Fibroblast of the aortic adventitia (primary cell): ENCODE results near the gene CCDC3. TPM values are rescaled to one million over a fixed set of nuclear protein-coding genes. Genes with fewer than 3 reads are reported as not detected.

Experiments used
- DNase-seq: peaks from one replicate; pipeline ENCODE4 v3.0.0-alpha.2; 2010; ENCODE audit warnings: low read depth
- H3K4me3 ChIP-seq: 2 replicates; pipeline ENCODE4 v1.5.1; 2011; ENCODE audit warnings: low read depth, mild to moderate bottlenecking, control low read depth, low read length, moderate library complexity
- CTCF ChIP-seq: IDR thresholded peaks from 2 replicates; pipeline ENCODE4 v1.5.1; 2011; ENCODE audit warnings: mild to moderate bottlenecking, low read length, control low read depth, inconsistent platforms; ENCODE audit not compliant: insufficient read depth
- total RNA-seq: library from RNA; depleted of rRNA; stranded (reverse); fragments of >200 nt; gene quantifications from 2 replicates; pipeline ENCODE4 v1.2.3, GENCODE V29; 2012; ENCODE audit warnings: low replicate concordance

CCDC3 gene
- total RNA-seq, 1 donor, result 3.9 TPM

GRCh38 chr10:12921163-12921562, 80.3 kb downstream of the CCDC3 start:
- no peak for TF ChIP-seq CTCF
- no peak overlapping the region for H3K4me3 ChIP-seq
- no peak for DNase-seq

- no peak for TF ChIP-seq CTCF
- DNase-seq, result no peak
Measured at GRCh38 chr10:12919574-12919973, 81.9 kb downstream of the CCDC3 start.

GRCh38 chr10:12916587-12916986, 84.9 kb downstream of the CCDC3 start:
- no peak for TF ChIP-seq CTCF
- no peak overlapping the region for H3K4me3 ChIP-seq
- no peak for DNase-seq

More at GRCh38 chr10:12919574-12919973, 81.9 kb downstream of the CCDC3 start:
- H3K4me3 ChIP-seq, result no peak overlapping the region

GRCh38 chr10:12915637-12916168, 85.8 kb downstream of the CCDC3 start:
- H3K4me3 ChIP-seq, result no peak overlapping the region
- no peak for DNase-seq
- TF ChIP-seq CTCF, result no peak

- no peak for DNase-seq
- no peak for TF ChIP-seq CTCF
- H3K4me3 ChIP-seq, result no peak overlapping the region
Measured at GRCh38 chr10:12914111-12914510, 87.4 kb downstream of the CCDC3 start.

GRCh38 chr10:12911795-12912194, 89.7 kb downstream of the CCDC3 start:
- no peak for TF ChIP-seq CTCF
- no peak overlapping the region for H3K4me3 ChIP-seq
- no peak for DNase-seq

GRCh38 chr10:12910835-12911234, 90.7 kb downstream of the CCDC3 start:
- TF ChIP-seq CTCF, result no peak
- H3K4me3 ChIP-seq, result no peak overlapping the region

More at GRCh38 chr10:12910835-12911234, 90.7 kb downstream of the CCDC3 start:
- no peak for DNase-seq
